ENCODE data around the gene ECE1.

DNA sequence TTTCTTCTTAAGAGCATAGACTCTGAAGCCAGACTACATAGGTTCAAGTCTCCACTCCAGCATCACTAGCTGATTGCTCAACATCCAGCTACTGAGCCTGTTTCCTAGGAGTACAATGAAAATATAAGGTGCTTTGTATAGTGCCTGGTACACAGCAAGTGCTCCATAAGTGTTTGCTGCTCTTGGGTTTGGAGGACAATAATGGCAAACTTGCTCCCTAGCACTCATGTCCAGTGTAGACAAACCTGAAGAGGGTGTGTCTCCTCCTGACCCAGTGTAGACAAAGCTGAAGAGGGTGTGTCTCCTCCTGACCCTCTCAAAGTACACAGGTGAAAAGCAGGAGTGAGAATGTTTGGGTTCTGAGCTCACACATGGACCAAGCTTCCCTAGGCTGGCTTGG is 10.5 kb upstream of the ECE1 start:
- TF ChIP-seq, protein P1, sequence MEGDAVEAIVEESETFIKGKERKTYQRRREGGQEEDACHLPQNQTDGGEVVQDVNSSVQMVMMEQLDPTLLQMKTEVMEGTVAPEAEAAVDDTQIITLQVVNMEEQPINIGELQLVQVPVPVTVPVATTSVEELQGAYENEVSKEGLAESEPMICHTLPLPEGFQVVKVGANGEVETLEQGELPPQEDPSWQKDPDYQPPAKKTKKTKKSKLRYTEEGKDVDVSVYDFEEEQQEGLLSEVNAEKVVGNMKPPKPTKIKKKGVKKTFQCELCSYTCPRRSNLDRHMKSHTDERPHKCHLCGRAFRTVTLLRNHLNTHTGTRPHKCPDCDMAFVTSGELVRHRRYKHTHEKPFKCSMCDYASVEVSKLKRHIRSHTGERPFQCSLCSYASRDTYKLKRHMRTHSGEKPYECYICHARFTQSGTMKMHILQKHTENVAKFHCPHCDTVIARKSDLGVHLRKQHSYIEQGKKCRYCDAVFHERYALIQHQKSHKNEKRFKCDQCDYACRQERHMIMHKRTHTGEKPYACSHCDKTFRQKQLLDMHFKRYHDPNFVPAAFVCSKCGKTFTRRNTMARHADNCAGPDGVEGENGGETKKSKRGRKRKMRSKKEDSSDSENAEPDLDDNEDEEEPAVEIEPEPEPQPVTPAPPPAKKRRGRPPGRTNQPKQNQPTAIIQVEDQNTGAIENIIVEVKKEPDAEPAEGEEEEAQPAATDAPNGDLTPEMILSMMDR (conservative IDR thresholded peaks at IDR 0.05; ENCODE audit: low read depth, low read length): no peak
- TF ChIP-seq POLR2A (IDR thresholded peaks at IDR 0.05; ENCODE audit: low read depth, low read length) (no peak), SMC3 (IDR thresholded peaks at IDR 0.05; ENCODE audit: low read depth, low read length) (no peak), NFE2L2 (IDR thresholded peaks at IDR 0.05; ENCODE audit: low read depth, low read length) (no peak), CHD1 (IDR thresholded peaks at IDR 0.05; ENCODE audit: low read depth, low read length) (no peak), MXI1 (IDR thresholded peaks at IDR 0.05; ENCODE audit: borderline replicate concordance, low read depth, low read length) (no peak), RAD21 (IDR thresholded peaks at IDR 0.05; ENCODE audit: low read length) (no peak)
- TF ChIP-seq, protein P2, sequence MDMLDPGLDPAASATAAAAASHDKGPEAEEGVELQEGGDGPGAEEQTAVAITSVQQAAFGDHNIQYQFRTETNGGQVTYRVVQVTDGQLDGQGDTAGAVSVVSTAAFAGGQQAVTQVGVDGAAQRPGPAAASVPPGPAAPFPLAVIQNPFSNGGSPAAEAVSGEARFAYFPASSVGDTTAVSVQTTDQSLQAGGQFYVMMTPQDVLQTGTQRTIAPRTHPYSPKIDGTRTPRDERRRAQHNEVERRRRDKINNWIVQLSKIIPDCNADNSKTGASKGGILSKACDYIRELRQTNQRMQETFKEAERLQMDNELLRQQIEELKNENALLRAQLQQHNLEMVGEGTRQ (IDR thresholded peaks at IDR 0.05; ENCODE audit: low read depth, low read length): no peak

All from IMR-90 (cell line).